Smooth muscle cell (in vitro differentiated cells): ENCODE measurements around the gene XPO6. TPM values are rescaled to one million over a fixed set of nuclear protein-coding genes. Genes with fewer than 3 reads are reported as not detected.

ENCODE experiments used
- DNase-seq: peaks from one replicate; lab custom pipeline; 2025; ENCODE audit not compliant: unreplicated experiment; lab: John Stamatoyannopoulos, UW
- H2AFZ ChIP-seq: fragments of 200-600 bp; sonication (generic); 2 replicates; pipeline ENCODE4 v1.6.0; 2016; ENCODE audit warnings: antibody characterized with exemption, low read depth, mild to moderate bottlenecking
- H3F3A ChIP-seq: fragments of 200-600 bp; sonication (generic); 2 replicates; pipeline ENCODE4 v1.6.0; 2017; ENCODE audit warnings: antibody characterized with exemption, low read depth
- H3K27ac ChIP-seq: fragments of 200-600 bp; sonication (generic); 2 replicates; pipeline ENCODE4 v1.5.1; 2016; ENCODE audit warnings: low read depth, mild to moderate bottlenecking
- H3K27me3 ChIP-seq: fragments of 200-600 bp; sonication (generic); 2 replicates; pipeline ENCODE4 v1.6.1; 2016; ENCODE audit warnings: low read depth, mild to moderate bottlenecking
- H3K36me3 ChIP-seq: fragments of 200-600 bp; sonication (generic); 2 replicates; pipeline ENCODE4 v1.5.1; 2016; ENCODE audit warnings: low read depth
- H3K4me1 ChIP-seq: fragments of 200-600 bp; sonication (generic); 2 replicates; pipeline ENCODE4 v1.5.1; 2016; ENCODE audit warnings: low read depth
- H3K4me2 ChIP-seq: fragments of 200-600 bp; sonication (generic); 2 replicates; pipeline ENCODE4 v1.6.0; 2016; ENCODE audit warnings: mild to moderate bottlenecking
- H3K4me3 ChIP-seq: fragments of 200-600 bp; sonication (generic); 2 replicates; pipeline ENCODE4 v1.5.1; 2016; ENCODE audit warnings: mild to moderate bottlenecking
- H3K79me2 ChIP-seq: fragments of 200-600 bp; sonication (generic); 2 replicates; pipeline ENCODE4 v1.6.0; 2016; ENCODE audit warnings: low read depth, mild to moderate bottlenecking
- H3K9ac ChIP-seq: fragments of 200-600 bp; sonication (generic); 2 replicates; pipeline ENCODE4 v1.6.0; 2016; ENCODE audit warnings: low read depth
- H3K9me3 ChIP-seq: fragments of 200-600 bp; sonication (generic); replicated peaks from 2 replicates; pipeline ENCODE4 v1.5.1; 2016; ENCODE audit warnings: low read depth
- H4K20me1 ChIP-seq: fragments of 200-600 bp; sonication (generic); 2 replicates; pipeline ENCODE4 v1.6.0; 2016; ENCODE audit warnings: low read depth
- CTCF ChIP-seq: fragments of 200-600 bp; sonication (generic); IDR thresholded peaks from 2 replicates; pipeline ENCODE4 v1.5.1; 2017; ENCODE audit warnings: borderline replicate concordance, mild to moderate bottlenecking, antibody characterized with exemption; ENCODE audit not compliant: insufficient read depth, poor library complexity, severe bottlenecking
- WGBS: methylation state at CpG from one replicate; pipeline ENCODE4 v1.1.7; 2016; ENCODE audit warnings: low lambda C conversion rate; 5-methylcytosine and 5-hydroxymethylcytosine counted together
- polyA plus RNA-seq: library from polyadenylated mRNA; unstranded; fragments of >200 nt; fragmentation: Nextera tagmentation; extraction: Ambion mirVana; gene quantifications from 2 replicates; pipeline ENCODE4 v1.2.1, GENCODE V29; 2016
- small RNA-seq: library from RNA; depleted of rRNA; stranded (forward); fragments of <200 nt; gene quantifications from one replicate; pipeline ENCODE3, GENCODE V24; 2014
- total RNA-seq: library from RNA; depleted of rRNA; stranded (reverse); fragments of >200 nt; gene quantifications from 2 replicates; pipeline ENCODE4 v1.2.3, GENCODE V29; 2014

XPO6 gene
- total and polyA plus RNA-seq, 2 experiments from 2014 or later, result 42.1 to 82.1 TPM

GRCh38 chr16:28051486-28051885 lies 160.3 kb downstream of the XPO6 start:
- Histone ChIP-seq H2AFZ (no peak overlapping the region), H3K9ac (no peak overlapping the region), H3F3A (no peaks in the 10 kb centered on the region), H3K27me3 (no peaks in the 10 kb centered on the region), H4K20me1 (no peaks in the 10 kb centered on the region), H3K79me2 (no peaks in the 10 kb centered on the region), H3K9me3 (peaks cover 3% of the 10 kb centered on the region), H3K4me1 (no peaks in the 10 kb centered on the region), H3K36me3 (no peaks in the 10 kb centered on the region), H3K27ac (no peak overlapping the region), H3K4me3 (no peak overlapping the region), H3K4me2 (no peak overlapping the region)
- WGBS, result 85% methylated on average over 7 of the region's 7 CpGs
- DNase-seq, result no peak
- no peak for TF ChIP-seq CTCF

Small RNAs within 50 kb of the gene (small RNA-seq; reads per million reads assigned to genes)
- gene RF00402, result not detected
- not detected for gene RNY1P10

Other genes starting within 250 kb of the XPO6 start
- 0.31 and 0.40 TPM in 2 replicates for gene GSG1L, start 148.3 kb downstream of the XPO6 start, total RNA-seq
- gene GSG1L, start 148.3 kb downstream of the XPO6 start, polyA plus RNA-seq, result not detected in 2 replicates
- 0.94 and 1.9 TPM in 2 replicates for gene SBK1, start 80.6 kb upstream of the XPO6 start, total RNA-seq
- gene SBK1, start 80.6 kb upstream of the XPO6 start, polyA plus RNA-seq, result 3.1 and 7.5 TPM in 2 replicates
- 0.22 and 0.54 TPM in 2 replicates for gene NPIPB6, start 151.5 kb upstream of the XPO6 start, total RNA-seq
- gene NPIPB6, start 151.5 kb upstream of the XPO6 start, polyA plus RNA-seq, result 0.17 and 0.95 TPM in 2 replicates
- gene EIF3CL, start 191.9 kb upstream of the XPO6 start, total RNA-seq, result 86.8 and 89.3 TPM in 2 replicates
- not detected in 2 replicates for gene EIF3CL, start 191.9 kb upstream of the XPO6 start, polyA plus RNA-seq